ENCODE measurements around the gene TOR1B. TPM values are rescaled to one million over a fixed set of nuclear protein-coding genes. Genes with fewer than 3 reads are reported as not detected.

Gene TOR1B
- total RNA-seq = 10 to 100 TPM; 17.5 to 55.4 (median 33.8) TPM

- WGBS, 2 donors (ENCODE audit: low coverage in 1 of 2) = 0% methylated on average over 1 to 10 of the region's 93 CpGs
- Histone ChIP-seq H3K4me1 (peaks cover 0 to 12% (median 8%) of the 10 kb centered on the region in 3 donors), H3K4me3 (peak within 1 kb of the TSS; percentile 62 to 96), H3K27ac (peak within 1 kb of the TSS; percentile 41 to 95 (median 94)), H3K36me3 (peaks cover 0 to 34% of the 10 kb centered on the region in 2 donors), H3K27me3 (no peaks in the 10 kb centered on the region), H3K9me3 (no peaks in the 10 kb centered on the region)
- peak; percentile 88 for TF ChIP-seq POLR2AphosphoS5 (IDR thresholded peaks at IDR 0.05)
- peak; percentile 77 to 86 for TF ChIP-seq POLR2A (IDR thresholded peaks at IDR 0.05)
- TF ChIP-seq EP300 (IDR thresholded peaks at IDR 0.05) = no peak
- TF ChIP-seq CTCF (IDR thresholded peaks at IDR 0.05) = peak in 1 of 4 experiments; percentile 22
- peak; percentile 99 for ATAC-seq
Measured at GRCh38 chr9:129802833-129803675, at the start of gene TOR1B. Gene TOR1B, plus strand, starts transcription at chr9:129803184. Its CDS starts 29 bp downstream, at chr9:129803213.

GRCh38 chr9:129755151-129755550 is 47.8 kb upstream of the TOR1B start:
- no peaks in the 10 kb centered on the region for H3K36me3 ChIP-seq
- peaks cover 0 to 20% (median 5%) of the 10 kb centered on the region in 3 donors for H3K4me1 ChIP-seq
- no peak overlapping the region for H3K4me3 ChIP-seq
- H3K27ac ChIP-seq = no peak overlapping the region
- no peak for TF ChIP-seq POLR2A (IDR thresholded peaks at IDR 0.05)
- TF ChIP-seq POLR2AphosphoS5 (IDR thresholded peaks at IDR 0.05) = no peak
- no peak for TF ChIP-seq EP300 (IDR thresholded peaks at IDR 0.05)
- no peak for TF ChIP-seq CTCF (IDR thresholded peaks at IDR 0.05)
- ATAC-seq = no peak
- H3K9me3 ChIP-seq = no peaks in the 10 kb centered on the region
- 100% methylated on average over 1 of the region's 5 CpGs; no CpG with 5 or more reads in 1 of the 2 donors for WGBS, 2 donors (ENCODE audit: low coverage in 1 of 2)
- no peaks in the 10 kb centered on the region for H3K27me3 ChIP-seq

- no peaks in the 10 kb centered on the region for H3K9me3 ChIP-seq
- ATAC-seq = no peak
- H3K4me1 ChIP-seq = peaks cover 0 to 22% (median 5%) of the 10 kb centered on the region in 3 donors
- WGBS, 2 donors (ENCODE audit: low coverage in 1 of 2) = 89 to 100% methylated on average over 2 to 5 of the region's 6 CpGs
- H3K27me3 ChIP-seq = no peaks in the 10 kb centered on the region
- H3K36me3 ChIP-seq = no peaks in the 10 kb centered on the region
- H3K27ac ChIP-seq = no peak overlapping the region
- no peak overlapping the region for H3K4me3 ChIP-seq
- no peak for TF ChIP-seq POLR2A (IDR thresholded peaks at IDR 0.05)
Measured at GRCh38 chr9:129756191-129756590, 46.8 kb upstream of the TOR1B start.

- WGBS, 2 donors (ENCODE audit: low coverage in 1 of 2) = 67 to 88% methylated on average over 4 to 8 of the region's 9 CpGs
- Histone ChIP-seq H3K27ac (no peak overlapping the region), H3K36me3 (no peaks in the 10 kb centered on the region), H3K9me3 (no peaks in the 10 kb centered on the region), H3K4me3 (no peak overlapping the region), H3K4me1 (peaks cover 0 to 24% (median 5%) of the 10 kb centered on the region in 3 donors), H3K27me3 (no peaks in the 10 kb centered on the region)
- TF ChIP-seq POLR2AphosphoS5 (IDR thresholded peaks at IDR 0.05) = no peak
- TF ChIP-seq POLR2A (IDR thresholded peaks at IDR 0.05) = no peak
- no peak for TF ChIP-seq EP300 (IDR thresholded peaks at IDR 0.05)
- TF ChIP-seq CTCF (IDR thresholded peaks at IDR 0.05) = no peak
- ATAC-seq = no peak
Measured at GRCh38 chr9:129757045-129757444, 45.9 kb upstream of the TOR1B start.

GRCh38 chr9:129759319-129759718 is 43.7 kb upstream of the TOR1B start:
- no peak for ATAC-seq
- peak overlapping the region in 1 of 4 donors; percentile 31 for H3K27ac ChIP-seq
- peaks cover 0 to 11% (median 0%) of the 10 kb centered on the region in 3 donors for H3K4me1 ChIP-seq
- WGBS, 2 donors (ENCODE audit: low coverage in 1 of 2) = no CpG with 5 or more reads among the region's 4 CpGs
- H3K4me3 ChIP-seq = no peak overlapping the region
- no peaks in the 10 kb centered on the region for H3K9me3 ChIP-seq
- no peak for TF ChIP-seq POLR2AphosphoS5 (IDR thresholded peaks at IDR 0.05)
- no peak for TF ChIP-seq EP300 (IDR thresholded peaks at IDR 0.05)
- TF ChIP-seq POLR2A (IDR thresholded peaks at IDR 0.05) = no peak
- TF ChIP-seq CTCF (IDR thresholded peaks at IDR 0.05) = no peak
- no peaks in the 10 kb centered on the region for H3K27me3 ChIP-seq
- no peaks in the 10 kb centered on the region for H3K36me3 ChIP-seq

All from gastroesophageal sphincter (tissue), 4 donors.